Loucy (cell line): ENCODE results near the gene KIRREL3.

Experiments used
- H2AFZ ChIP-seq: fragments of 200-600 bp; sonication (generic); 2 replicates; pipeline ENCODE4 v1.6.0; 2016; ENCODE audit warnings: antibody characterized with exemption, mild to moderate bottlenecking, low read length, moderate library complexity
- H3F3A ChIP-seq: fragments of 200-600 bp; 2 replicates; pipeline ENCODE4 v1.6.0; 2016; ENCODE audit warnings: antibody characterized with exemption, low read depth, mild to moderate bottlenecking
- H3K27me3 ChIP-seq: fragments of 200-600 bp; sonication (generic); 2 replicates; pipeline ENCODE4 v1.6.1; 2014; ENCODE audit warnings: low read length, mild to moderate bottlenecking; ENCODE audit not compliant: insufficient read depth, poor library complexity, severe bottlenecking
- H3K36me3 ChIP-seq: fragments of 200-600 bp; sonication (generic); 2 replicates; pipeline ENCODE4 v1.6.1; 2016; ENCODE audit warnings: low read length; ENCODE audit not compliant: insufficient read depth
- H3K4me1 ChIP-seq: fragments of 200-600 bp; sonication (generic); 2 replicates; pipeline ENCODE4 v1.5.1; 2014; ENCODE audit warnings: low read length, mild to moderate bottlenecking; ENCODE audit not compliant: insufficient read depth, poor library complexity, severe bottlenecking
- H3K4me2 ChIP-seq: fragments of 200-600 bp; sonication (generic); 2 replicates; pipeline ENCODE4 v1.6.0; 2014; ENCODE audit warnings: antibody characterized with exemption, low read length, low read depth, mild to moderate bottlenecking; ENCODE audit not compliant: poor library complexity, severe bottlenecking
- H3K4me3 ChIP-seq: fragments of 200-600 bp; sonication (generic); 2 replicates; pipeline ENCODE4 v1.5.1; 2014; ENCODE audit warnings: low read length, mild to moderate bottlenecking, mixed read lengths; ENCODE audit not compliant: poor library complexity, severe bottlenecking
- H3K79me2 ChIP-seq: fragments of 200-600 bp; sonication (generic); 2 replicates; pipeline ENCODE4 v1.6.1; 2014; ENCODE audit warnings: low read length; ENCODE audit not compliant: insufficient read depth
- H3K9ac ChIP-seq: fragments of 200-600 bp; sonication (generic); 2 replicates; pipeline ENCODE4 v1.6.0; 2014; ENCODE audit warnings: mild to moderate bottlenecking, low read depth, low read length, moderate library complexity; ENCODE audit not compliant: poor library complexity, severe bottlenecking
- H3K9me2 ChIP-seq: fragments of 200-600 bp; sonication (generic); replicated peaks from 2 replicates; pipeline ENCODE4 v1.6.1; 2016; ENCODE audit warnings: low read depth, low read length, mixed read lengths
- H3K9me3 ChIP-seq: fragments of 200-600 bp; sonication (generic); 2 replicates; pipeline ENCODE4 v1.6.1; 2014; ENCODE audit warnings: mild to moderate bottlenecking, antibody characterized with exemption, low read length, low read depth; ENCODE audit not compliant: insufficient read depth
- H4K20me1 ChIP-seq: fragments of 200-600 bp; sonication (generic); 2 replicates; pipeline ENCODE4 v1.6.0; 2014; ENCODE audit warnings: antibody characterized with exemption, low read length, mild to moderate bottlenecking; ENCODE audit not compliant: insufficient read depth, poor library complexity, severe bottlenecking
- CTCF ChIP-seq: fragments of 200-600 bp; sonication (generic); conservative IDR thresholded peaks from 2 replicates; pipeline ENCODE4 v1.5.1; 2014; ENCODE audit warnings: mild to moderate bottlenecking, antibody characterized with exemption, low read length
- EZH2phosphoT487 ChIP-seq: fragments of 200-600 bp; IDR thresholded peaks from 2 replicates; pipeline ENCODE4 v1.6.1; 2018; ENCODE audit warnings: antibody characterized with exemption, mild to moderate bottlenecking, moderate library complexity, borderline replicate concordance

Gene KIRREL3

GRCh38 chr11:126834149-126834548, 166.4 kb downstream of the KIRREL3 start:
- H3K9me2 ChIP-seq: no peaks in the 10 kb centered on the region
- no peak overlapping the region for H3K9ac ChIP-seq
- H3K4me2 ChIP-seq: no peak overlapping the region
- H3K36me3 ChIP-seq: no peaks in the 10 kb centered on the region
- H3K4me3 ChIP-seq: no peak overlapping the region
- H3F3A ChIP-seq: no peaks in the 10 kb centered on the region
- H3K4me1 ChIP-seq: no peaks in the 10 kb centered on the region
- H4K20me1 ChIP-seq: no peaks in the 10 kb centered on the region
- H2AFZ ChIP-seq: no peak overlapping the region
- no peaks in the 10 kb centered on the region for H3K79me2 ChIP-seq
- H3K27me3 ChIP-seq: no peaks in the 10 kb centered on the region
- no peak for TF ChIP-seq CTCF
- TF ChIP-seq EZH2phosphoT487: no peak
- H3K9me3 ChIP-seq: no peaks in the 10 kb centered on the region; the same call in 1 of the 2 replicates

- no peak overlapping the region for H2AFZ ChIP-seq
- no peaks in the 10 kb centered on the region for H3K27me3 ChIP-seq
- no peak overlapping the region for H3K4me3 ChIP-seq
- no peaks in the 10 kb centered on the region for H3F3A ChIP-seq
- no peak for TF ChIP-seq CTCF
- no peak for TF ChIP-seq EZH2phosphoT487
- H3K79me2 ChIP-seq: no peaks in the 10 kb centered on the region
- no peaks in the 10 kb centered on the region for H3K9me2 ChIP-seq
- no peak overlapping the region for H3K4me2 ChIP-seq
- H3K4me1 ChIP-seq: no peaks in the 10 kb centered on the region
- no peaks in the 10 kb centered on the region for H4K20me1 ChIP-seq
- no peaks in the 10 kb centered on the region for H3K36me3 ChIP-seq
- no peaks in the 10 kb centered on the region; the same call in 1 of the 2 replicates for H3K9me3 ChIP-seq
- no peak overlapping the region for H3K9ac ChIP-seq
These were observed 167.5 kb downstream of the KIRREL3 start for GRCh38 chr11:126833065-126833464.

GRCh38 chr11:126832387-126832786, 168.2 kb downstream of the KIRREL3 start:
- H3F3A ChIP-seq: no peaks in the 10 kb centered on the region
- H3K9me2 ChIP-seq: no peaks in the 10 kb centered on the region
- H4K20me1 ChIP-seq: no peaks in the 10 kb centered on the region
- no peaks in the 10 kb centered on the region for H3K79me2 ChIP-seq
- no peak overlapping the region for H3K9ac ChIP-seq
- H3K27me3 ChIP-seq: no peaks in the 10 kb centered on the region
- H3K4me2 ChIP-seq: no peak overlapping the region
- no peaks in the 10 kb centered on the region for H3K36me3 ChIP-seq
- H3K4me1 ChIP-seq: no peaks in the 10 kb centered on the region
- no peaks in the 10 kb centered on the region; the same call in 1 of the 2 replicates for H3K9me3 ChIP-seq
- H3K4me3 ChIP-seq: no peak overlapping the region
- TF ChIP-seq EZH2phosphoT487: no peak
- TF ChIP-seq CTCF: no peak
- H2AFZ ChIP-seq: no peak overlapping the region
